ENCODE measurements around the gene NAXE.
"Not testable (repeated sequence)": the region's sequence is repeated elsewhere in the genome, so short reads cannot be mapped to it uniquely, and the experiment has no call there.

NAXE gene

DNA sequence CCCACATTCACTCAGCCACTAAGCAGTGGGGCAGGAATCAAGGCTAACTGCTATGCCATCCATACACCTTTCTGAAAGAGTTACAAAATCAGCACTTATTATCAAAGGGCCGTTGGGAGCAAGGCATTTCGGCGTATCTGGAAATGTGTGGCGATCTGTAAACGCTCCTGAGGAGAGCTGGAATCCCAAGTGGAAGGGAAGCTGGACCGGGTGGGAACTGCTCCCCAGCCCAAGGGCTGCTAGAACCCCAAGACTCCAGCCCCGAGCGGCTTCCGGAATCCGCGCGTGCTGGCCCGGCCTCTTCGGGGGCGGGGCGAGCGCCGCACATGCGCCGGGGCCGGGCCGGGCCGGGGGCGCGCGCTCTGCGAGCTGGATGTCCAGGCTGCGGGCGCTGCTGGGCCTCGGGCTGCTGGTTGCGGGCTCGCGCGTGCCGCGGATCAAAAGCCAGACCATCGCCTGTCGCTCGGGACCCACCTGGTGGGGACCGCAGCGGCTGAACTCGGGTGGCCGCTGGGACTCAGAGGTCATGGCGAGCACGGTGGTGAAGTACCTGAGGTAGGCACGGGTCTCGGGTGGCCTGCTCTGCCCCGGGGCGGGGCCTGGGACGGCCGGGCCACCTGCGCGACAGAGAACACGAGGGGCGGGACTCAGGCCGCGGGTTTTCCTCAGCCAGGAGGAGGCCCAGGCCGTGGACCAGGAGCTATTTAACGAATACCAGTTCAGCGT is at the start of gene NAXE:
NAXE (plus strand) TSS at position 345 of the 726 bp plus-strand sequence; CDS start at position 374, 29 bp downstream.
- FAIRE-seq = no peak

DNA sequence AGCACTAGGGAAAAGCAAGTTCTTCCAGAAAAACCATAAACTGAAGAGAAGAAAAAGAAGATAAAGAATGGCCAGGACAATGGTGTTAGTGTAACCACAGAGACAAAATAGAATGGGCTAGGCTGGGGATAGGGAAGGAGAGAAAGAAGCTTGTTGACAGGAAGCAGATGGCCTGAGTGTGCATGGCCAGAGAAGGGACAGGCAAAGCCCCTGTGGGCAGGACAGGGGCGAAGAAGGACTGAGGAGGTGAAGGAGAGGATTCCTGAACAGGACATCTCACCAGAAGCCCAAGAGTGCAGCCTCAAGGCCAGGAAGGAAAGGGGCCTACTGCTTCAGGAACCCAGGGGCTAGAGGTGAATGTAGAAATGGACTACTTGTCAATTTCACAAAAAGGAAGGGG is 48.5 kb upstream of the NAXE start:
- FAIRE-seq = no peak

DNA sequence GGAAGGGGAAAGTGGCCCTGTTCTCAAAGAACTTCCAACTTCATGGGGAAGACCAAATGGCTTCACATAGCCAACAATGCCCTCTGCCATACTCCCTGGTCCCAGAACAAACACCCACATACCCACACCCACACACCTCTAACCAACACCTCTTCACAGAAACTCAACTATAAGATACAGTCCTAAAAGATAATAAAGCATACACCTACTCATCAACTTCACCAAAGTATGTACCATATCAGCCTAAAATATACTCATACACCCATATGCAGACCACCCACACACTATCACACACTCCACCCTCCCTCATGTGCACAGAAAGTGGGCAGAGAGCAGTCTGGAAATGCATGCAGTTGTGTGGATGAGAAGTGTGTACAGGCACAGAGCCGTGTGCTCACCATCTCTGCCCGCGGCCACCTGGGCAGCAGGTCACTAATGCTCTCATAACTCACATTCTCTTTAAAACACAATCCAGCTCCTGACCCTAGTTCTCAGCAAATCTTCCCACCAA is 46.9 kb upstream of the NAXE start:
- FAIRE-seq = no peak

DNA sequence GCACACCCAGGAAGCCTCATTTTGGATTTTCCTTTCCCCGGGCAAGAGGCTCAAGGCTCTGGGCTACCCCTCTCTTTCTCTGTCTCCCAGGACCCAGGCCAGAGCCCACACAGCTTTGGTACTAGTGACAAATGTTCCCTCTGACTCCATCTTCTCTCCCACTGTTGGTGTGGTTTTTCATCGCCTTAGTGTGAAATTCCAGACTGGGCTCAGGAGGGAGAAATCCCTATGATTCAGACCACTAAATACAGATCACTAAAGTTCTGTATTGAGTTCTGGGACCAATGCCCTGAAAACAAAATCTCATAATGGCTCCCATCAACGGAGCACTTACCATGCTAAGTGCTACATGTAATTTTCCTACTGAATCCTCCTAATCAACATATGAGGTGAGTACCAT is 45.3 kb upstream of the NAXE start:
- no peak for FAIRE-seq

- no peak for FAIRE-seq
Observed at GRCh38 chr1:156547434-156547833, 44.1 kb upstream of the NAXE start.

DNA sequence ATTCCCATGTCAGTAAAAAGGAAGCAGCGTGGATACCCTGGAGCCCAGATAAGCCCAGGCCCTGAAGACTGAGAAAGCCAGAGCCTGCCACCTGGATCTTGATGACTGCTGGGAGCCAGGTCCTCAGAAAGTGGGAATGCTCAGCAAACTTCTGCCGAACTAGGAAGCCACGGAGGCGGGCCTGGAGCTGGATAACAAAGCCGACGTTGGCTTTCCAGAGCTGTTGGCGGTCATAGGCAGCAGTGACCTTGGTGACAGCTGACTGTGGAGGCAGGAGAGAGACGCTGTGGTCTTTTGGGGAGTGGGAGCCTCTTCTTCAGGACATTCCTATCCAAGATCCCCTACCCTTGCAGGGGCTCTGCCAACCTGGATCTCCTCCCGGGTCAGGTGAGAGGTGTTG is 43.6 kb upstream of the NAXE start:
- FAIRE-seq = no peak

DNA sequence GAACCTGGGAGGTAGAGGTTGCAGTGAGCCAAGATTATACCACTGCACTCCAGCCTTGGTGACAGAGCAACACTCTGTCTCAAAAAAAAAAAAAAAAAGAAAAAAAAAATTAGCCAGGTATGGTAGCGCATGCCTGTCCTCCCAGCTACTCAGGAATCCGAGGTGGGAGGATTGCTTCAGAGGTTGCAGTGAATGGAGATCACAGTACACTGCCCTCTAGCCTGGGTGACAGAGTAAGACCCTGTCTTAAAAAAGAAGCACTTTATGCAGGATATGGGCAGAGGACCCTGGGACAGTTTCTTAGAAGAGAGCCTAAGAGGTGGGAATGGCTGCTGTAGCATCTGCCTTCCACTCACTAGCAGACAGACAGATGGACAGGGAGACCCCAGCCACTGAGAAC is 42.2 kb upstream of the NAXE start:
- FAIRE-seq = no peak

DNA sequence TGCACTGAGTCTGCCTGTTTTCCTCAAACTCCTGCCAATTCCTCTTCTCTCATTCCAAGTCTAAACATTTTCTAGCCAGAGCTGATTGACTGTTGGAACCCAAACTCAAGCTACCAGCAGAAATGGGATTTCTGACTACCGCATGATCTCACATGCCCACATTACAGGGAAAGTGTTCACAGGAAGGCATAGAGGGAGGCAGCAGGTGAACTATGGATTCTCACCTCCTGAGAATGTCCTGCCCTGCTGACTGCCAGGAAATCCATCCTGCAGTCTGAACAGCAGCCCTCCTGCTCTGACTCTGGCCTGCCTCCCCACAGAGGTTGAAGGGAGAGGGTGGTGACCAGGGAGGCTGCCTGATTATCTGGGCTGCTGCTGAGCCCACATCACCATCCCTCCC is 41.7 kb upstream of the NAXE start:
- no peak for FAIRE-seq

DNA sequence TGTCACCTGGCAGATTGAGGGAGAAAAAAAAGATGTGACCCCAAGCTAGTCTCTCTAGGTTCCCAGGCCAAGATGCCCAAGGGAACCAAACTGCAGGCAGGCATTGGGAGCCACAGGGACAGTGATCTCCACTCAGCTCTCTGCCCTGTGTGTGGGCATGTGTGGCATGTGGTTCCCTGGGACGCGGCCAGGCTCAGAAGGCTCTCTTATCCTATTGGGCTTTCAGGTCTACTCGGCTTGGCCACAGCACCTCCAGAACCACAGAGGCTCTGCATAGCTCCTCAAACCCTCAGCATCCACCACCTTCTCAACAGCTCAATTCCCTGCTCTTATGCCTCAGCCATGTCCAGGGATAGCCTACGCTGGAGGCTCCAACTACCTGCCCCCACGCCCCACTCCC is 41.2 kb upstream of the NAXE start:
- no peak for FAIRE-seq

GRCh38 chr1:156551066-156551643 is 40.4 kb upstream of the NAXE start:
- no peak for FAIRE-seq

- no peak for FAIRE-seq
Observed at GRCh38 chr1:156551869-156552268, 39.7 kb upstream of the NAXE start.

DNA sequence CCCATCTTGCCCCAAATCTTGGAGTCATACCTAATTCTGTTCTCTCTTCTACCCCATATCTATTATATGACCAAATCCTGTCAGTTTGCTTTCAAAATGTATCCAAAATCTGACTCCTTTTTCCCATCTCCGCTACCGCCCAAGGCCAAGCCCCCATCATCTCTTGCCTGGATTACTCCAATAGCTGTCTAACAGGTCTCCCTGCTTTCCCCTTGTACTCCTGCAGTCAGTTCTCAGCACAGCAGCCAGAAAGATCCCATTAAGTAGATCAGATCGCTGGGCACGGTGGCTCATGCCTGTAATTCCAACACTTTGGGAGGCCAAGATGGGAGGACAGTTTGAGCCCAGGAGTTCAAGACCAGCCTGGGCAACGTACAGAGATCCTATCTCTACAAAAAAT is 39.1 kb upstream of the NAXE start:
- no peak for FAIRE-seq

GRCh38 chr1:156552937-156553336 is 38.6 kb upstream of the NAXE start:
- not testable (repeated sequence) for FAIRE-seq

GRCh38 chr1:156553860-156554485 is 37.6 kb upstream of the NAXE start:
- no peak for FAIRE-seq

GRCh38 chr1:156554971-156555370 is 36.6 kb upstream of the NAXE start:
- no peak for FAIRE-seq

DNA sequence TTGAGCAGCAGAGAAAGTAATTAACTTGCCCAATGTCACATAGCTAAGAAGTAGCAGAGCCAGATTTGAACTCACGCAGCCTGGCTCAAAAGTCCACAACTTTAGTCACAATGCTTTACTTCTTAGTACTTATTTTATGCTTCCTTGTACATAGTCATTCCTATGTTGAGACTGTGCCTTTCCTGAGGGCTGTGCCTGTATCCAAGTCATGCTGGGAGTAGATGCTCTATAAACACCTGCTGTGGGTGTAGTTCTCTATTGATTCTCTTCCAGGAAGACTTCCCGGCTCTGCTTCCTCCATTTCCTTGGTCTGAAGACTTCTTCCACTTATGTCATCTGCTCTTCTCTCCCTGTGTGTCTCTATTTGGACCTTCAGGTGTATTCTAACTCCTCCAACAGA is 35.9 kb upstream of the NAXE start:
- FAIRE-seq = no peak

DNA sequence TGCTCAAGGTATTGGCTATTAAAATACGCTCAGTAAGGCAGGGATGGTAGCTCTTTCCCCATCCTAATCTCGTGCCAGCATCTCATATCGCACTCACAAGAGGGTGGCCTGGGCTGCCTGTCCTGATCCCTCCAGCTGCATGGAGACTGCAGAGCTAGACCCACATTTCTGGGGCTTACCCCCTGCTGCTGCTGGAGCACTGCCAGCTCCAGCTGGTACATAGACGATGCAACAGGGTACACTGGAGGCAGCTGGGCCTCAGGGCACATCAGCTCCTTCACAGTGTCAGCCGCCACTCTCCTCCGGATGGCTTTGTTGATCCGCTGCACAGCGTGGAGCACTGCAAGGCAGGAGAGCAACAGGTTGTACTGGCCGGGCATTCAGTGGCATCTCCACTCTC is 35.2 kb upstream of the NAXE start:
- no peak for FAIRE-seq

DNA sequence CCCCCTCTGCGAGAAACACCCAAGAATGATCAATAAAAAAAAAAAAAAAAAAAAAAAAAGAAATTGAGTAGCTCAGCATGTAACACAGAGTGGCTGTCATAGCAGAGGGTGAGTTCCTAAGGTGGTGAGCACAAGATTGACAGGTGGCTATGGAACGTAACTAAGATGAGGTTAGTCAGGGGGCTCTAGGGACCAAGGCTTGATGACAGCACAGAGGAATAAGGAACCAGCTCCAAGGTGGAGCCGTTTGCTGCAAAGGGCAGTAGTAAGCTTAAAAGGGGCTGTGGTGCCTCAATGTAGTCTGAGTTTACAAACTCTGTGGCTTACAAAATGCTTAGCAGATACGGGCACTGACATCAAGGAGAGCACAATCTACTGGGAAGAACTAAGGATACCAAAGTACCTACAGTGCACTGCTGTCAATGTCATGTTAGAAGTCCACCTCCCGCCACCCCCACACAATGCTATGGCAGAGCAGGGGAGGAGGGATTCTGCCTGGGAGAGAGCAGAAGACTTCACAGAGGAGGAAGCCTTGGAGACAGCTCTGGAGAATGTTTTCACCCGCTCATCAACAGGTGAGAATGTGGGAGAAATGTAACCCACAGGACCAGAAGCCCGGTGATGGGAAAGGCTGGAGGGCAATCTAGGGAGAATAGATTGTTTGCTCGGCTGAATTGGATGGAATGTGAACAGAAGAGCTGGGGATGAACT is 32.3 kb upstream of the NAXE start:
- FAIRE-seq = no peak

GRCh38 chr1:156559797-156560385 is 31.7 kb upstream of the NAXE start:
- no peak for FAIRE-seq

- FAIRE-seq = no peak
Observed at GRCh38 chr1:156560585-156561163, 30.9 kb upstream of the NAXE start.

DNA sequence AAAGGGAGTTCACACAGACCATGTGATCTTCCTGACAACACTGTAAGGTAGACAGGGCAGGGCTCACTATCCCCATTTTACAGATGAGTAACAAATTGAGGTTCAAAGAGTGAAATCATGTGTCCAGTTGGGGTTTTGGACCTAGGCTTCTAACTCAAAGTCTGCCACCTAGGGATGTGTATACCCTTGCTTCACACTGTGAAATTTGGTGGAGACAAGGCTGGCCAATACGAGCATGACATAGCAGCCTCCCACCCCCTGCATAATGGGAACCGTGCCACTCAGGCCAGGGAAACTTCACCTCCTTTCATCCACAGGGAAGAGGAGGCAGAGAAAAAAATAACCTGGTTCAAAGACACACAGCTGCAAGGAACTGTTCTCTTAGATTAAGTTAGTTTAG is 26.1 kb upstream of the NAXE start:
- FAIRE-seq = no peak

- no peak for FAIRE-seq
Observed at GRCh38 chr1:156566436-156566835, 25.1 kb upstream of the NAXE start.

Data from TTC549 (cell line).